ENCODE data around the gene TP73.

TP73 gene

DNA sequence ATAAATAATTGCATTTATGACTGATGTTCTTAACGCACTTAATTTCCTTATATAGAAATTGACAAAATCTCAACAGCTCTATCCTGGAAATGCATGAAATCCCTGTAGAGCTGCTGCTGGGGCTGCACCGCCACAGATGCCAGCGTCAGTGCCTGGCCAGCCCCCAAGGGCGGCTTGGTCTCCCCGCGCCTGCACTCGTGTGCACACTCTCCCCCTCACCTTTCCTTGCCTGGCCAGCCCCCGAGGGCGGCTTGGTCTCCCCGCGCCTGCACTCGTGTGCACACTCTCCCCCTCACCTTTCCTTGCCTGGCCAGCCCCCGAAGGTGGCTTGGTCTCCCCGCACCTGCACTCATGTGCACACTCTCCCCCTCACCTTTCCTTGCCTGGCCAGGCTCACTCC is 16.2 kb upstream of the TP73 start:
- FAIRE-seq, result no peak

DNA sequence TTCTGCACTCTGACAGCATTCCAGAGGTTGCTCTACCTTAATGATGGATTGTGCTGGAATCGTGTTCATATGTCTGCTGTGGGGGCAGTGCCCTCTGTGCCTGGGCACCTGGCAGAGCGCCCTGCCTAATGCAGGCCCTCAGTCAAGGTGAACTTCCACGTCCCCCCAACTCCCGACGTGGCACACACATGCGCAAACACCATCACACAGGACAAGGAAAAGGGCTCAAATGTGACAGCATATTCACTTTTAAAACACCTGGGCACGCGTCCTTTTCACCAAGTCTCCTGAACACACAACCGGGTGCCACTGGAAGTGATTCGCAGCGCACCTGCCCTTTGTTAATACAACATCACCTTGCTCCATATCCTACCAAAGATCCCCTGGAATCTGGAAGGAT is 15.8 kb upstream of the TP73 start:
- FAIRE-seq, result no peak

DNA sequence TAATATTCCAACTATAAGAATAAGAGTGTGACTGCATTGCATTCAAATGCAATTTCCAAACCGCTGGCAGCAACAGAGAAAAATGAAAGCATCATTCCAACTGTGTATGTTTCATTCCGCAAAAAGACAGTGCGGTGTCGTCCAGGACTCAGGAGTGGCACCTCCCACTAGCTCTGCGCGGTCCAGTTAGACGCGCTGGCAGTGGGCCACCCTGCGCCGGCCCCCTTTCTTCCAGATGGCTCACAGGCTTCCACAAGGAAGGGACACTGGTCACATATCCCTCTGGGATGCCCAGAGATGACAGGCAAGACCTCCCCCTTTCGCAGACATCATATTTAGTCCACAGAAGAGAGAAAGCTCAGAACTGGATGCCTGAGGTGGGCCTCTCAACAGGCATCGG is 14.3 kb upstream of the TP73 start:
- no peak for FAIRE-seq

DNA sequence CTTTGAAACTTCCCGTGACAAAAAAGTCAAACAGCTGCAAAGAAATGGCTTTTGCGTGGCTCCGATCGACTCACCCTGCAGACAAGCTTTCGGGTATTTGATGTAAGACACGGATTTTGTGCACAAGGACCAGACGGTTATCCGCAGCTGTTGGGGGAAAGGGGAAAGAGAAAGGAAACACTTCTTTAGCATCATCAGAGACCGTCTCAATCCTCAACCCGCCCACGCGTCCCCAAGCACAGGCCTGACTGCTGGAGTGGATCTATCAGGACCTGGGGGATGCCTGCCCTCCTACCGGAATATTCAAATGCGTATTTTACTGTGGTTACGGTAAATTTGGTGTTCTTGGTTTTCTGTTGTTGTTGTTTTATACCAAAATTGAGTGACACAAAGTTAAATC is 13.6 kb upstream of the TP73 start:
- FAIRE-seq, result no peak

DNA sequence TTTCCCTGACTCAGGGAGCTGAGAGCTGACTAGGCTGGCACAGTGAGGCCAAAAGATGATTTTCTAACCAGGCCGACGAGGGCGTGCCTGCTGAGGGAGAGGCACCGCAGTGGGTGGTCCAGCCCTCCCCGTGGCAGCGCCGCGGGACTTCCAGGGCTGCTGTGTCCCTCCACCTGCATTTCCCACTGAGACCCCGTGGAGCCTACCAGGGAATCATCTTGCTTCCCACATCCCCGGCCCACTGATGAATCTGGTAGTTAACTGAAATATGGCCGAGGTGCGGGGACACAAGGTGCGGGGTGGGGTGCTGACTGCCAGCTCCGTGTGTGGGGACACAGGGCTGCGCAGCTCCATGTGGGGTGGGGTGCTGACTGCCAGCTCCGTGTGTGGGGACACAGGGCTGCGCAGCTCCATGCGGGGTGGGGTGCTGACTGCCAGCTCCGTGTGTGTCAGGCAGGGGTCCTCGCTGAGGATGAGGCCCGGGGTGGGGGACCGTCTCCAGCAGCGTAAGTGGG is 12.9 kb upstream of the TP73 start:
- FAIRE-seq, result no peak

DNA sequence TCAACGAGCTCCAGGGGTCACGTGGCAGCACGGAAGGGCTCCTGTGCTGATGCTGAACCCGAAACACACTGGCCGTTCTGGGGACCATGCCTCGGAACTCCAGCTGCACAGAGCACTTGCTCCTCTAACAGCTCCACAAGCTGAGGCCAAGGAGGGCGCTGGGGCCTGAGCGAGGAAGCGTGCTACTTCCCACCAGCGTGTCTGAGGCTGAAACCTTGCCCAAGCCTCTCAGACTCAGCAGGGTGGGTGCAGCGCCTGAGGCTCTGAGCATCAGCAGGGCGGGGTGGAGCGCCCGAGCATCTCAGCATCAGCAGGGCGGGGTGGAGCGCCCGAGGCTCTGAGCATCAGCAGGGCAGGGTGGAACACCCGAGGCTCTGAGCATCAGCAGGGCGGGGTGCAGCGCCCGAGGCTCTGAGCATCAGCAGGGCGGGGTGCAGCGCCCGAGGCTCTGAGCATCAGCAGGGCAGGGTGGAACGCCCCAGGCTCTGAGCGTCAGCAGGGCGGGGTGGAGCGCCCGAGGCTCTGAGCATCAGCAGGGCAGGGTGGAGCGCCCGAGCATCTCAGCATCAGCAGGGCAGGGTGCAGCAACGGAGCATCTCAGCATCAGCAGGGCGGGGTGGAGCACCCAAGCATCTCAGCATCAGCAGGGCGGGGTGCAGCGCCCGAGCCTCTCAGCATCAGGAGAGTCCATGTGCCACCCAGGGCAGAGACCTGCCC is 12.0 kb upstream of the TP73 start:
- no peak for FAIRE-seq

DNA sequence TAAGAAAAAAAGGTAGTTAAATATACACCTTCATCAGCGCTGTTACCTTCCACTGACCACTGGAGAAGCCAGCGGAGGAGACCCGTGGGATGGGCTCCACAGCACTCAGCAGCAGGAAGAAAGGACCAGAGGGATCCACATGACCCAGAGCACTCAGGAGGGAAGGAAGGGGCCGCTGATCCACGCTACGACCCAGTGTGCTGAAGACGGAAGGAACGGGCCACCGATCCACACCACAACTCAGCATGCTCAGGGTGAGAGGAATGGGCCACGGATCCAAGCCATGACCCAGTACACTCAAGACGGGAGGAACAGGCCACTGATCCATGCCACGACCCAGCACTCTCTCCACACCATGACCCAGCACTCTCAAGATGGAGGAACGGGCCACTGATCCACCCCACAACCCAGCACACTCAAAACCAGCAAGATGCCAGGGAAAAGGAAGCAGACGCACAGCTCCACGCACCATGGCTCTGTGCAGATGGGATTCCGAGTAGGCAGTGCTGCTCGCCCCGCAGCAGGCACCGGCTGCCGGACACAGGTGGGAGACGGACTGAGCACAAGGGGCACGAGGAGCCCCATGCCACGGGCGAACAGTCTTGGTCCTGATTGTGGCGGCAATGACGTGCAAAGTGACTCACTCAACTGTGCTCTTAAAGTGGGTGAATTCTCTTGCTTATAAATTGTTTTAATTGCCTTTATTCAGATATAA is 11.1 kb upstream of the TP73 start:
- no peak for FAIRE-seq

DNA sequence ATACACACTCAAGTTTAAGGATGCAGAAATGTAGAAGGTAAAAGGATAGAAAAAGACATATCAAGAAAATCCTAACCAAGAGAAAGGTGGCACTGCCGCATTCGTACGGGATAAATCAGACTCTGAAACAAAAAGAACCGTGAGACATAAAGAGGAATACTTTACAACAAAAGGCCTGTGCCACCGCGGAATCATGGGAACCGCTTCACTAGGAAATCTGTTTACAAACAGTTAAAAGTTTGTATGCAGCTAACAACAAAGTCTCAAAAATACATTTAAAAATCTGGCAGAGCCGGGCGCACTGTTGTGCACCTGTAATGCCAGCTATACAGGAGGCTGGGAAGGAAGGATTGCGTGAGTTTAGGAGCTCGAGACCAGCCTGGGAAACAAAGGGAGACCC is 10.5 kb upstream of the TP73 start:
- no peak for FAIRE-seq

DNA sequence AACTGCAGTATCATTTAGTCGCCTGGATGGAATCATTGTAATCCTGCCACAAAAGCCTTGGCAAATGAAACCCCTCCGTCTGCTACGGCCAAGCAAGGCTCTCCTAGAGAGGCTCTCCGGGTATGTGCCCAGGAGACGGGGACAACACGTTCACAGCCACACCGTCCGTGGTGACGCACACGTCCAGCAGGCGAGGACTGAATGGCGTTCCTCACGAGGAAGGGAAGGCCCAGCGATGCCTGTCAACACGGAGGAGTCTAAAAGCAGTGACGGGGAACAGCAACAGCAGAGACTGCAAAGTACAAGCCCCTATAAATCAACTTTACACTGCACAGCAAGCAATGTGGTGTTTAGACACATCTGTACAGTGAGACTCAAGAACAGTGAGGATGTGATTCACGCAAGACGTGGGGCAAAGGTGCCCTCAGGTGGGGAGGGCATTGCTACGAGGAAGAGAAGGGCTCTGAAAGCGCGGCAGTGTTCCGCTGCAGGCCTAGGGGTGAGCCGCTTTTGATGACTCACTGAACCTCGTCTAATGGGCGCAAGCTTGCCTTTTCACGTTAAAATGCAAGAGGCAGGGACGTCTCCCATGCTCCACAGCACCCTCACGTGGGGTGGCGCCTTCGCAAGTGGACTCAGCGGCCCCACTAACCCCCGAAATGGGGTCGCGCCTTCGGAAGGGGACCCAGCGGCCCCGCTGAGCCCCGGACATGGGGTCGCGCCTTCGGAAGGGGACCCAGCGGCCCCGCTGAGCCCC is 9.2 kb upstream of the TP73 start:
- FAIRE-seq, result no peak

DNA sequence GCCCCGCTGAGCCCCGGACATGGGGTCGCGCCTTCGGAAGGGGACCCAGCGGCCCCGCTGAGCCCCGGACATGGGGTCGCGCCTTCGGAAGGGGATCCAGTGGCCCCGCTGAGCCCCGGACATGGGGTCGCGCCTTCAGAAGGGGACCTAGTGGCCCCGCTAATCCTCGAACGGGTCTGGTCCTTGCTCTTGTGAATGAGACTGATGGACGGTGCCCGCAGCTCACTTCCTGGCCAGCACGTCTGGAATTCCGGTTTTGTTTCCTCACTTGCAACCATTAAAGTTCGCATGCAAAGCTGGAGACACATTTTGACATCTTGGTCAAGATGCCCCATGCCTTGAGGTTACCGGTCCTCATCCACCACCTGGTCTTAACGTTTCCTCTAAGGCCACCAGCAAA is 8.0 kb upstream of the TP73 start:
- FAIRE-seq, result no peak

DNA sequence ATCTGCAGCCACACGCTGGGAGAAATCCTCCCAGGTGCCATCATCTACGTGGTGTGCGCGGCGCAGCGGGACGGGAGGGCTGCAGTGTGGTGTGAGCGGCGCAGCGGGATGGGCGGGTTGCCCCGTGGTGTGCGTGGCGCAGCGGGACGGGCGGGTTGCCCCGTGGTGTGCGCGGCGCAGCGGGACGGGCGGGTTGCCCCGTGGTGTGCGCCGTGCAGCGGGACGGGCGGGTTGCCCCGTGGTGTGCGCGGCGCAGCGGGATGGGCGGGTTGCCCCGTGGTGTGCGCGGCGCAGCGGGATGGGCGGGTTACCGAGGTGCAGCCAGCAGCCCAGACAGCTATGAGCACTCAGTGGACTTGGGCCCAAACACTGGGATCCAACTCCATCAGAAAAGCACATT is 7.1 kb upstream of the TP73 start:
- no peak for FAIRE-seq

DNA sequence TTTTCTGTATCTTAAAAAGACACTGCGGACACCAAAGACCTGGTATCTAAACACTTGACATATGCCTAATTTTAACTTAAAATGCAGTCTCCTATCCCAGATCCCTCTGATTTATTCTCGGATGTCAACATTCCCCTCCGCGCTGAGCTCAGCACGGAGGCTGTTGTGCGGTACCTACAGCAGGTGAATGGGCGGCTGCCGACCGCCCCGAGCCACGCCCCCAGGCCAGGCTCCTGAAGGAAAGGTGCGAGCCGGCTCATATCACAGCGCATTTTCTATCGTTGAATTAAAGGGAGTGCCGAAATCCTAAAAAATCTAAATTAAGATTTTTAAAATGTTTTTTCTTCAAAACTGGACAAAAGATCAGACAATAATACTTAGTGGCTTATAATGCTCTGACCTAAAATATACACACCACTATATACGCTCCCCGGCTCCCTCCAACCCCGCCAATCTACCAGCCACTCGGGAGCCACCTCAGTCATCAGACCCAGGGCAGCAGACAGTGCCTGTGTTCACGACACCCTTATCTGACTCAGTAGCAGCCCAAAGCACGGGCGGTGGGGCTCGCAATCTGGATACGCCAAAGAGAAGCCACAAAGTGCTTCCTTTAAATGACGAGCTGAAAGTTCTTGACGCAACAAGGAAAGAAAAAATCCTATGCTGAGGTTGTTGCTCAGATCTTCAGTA is 6.5 kb upstream of the TP73 start:
- no peak for FAIRE-seq

DNA sequence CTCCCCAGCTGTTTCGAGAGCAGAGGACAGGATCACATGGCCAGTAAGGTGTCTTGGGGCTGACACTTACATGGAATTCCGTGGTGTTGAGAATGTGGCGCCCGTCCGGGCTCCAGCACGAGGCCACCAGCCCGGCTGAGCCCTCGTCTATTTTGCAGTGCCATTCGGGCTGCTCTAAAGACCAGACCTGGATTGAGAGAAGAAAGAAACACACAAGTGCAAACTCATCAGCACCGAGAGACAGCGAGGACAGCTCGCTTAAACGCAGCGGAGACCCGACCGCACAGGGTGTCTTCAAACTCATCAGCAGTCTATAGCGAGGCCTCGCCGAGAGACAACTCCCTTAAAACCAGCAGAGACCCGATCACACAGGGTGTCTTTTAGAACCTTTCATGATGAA is 5.7 kb upstream of the TP73 start:
- FAIRE-seq, result no peak

DNA sequence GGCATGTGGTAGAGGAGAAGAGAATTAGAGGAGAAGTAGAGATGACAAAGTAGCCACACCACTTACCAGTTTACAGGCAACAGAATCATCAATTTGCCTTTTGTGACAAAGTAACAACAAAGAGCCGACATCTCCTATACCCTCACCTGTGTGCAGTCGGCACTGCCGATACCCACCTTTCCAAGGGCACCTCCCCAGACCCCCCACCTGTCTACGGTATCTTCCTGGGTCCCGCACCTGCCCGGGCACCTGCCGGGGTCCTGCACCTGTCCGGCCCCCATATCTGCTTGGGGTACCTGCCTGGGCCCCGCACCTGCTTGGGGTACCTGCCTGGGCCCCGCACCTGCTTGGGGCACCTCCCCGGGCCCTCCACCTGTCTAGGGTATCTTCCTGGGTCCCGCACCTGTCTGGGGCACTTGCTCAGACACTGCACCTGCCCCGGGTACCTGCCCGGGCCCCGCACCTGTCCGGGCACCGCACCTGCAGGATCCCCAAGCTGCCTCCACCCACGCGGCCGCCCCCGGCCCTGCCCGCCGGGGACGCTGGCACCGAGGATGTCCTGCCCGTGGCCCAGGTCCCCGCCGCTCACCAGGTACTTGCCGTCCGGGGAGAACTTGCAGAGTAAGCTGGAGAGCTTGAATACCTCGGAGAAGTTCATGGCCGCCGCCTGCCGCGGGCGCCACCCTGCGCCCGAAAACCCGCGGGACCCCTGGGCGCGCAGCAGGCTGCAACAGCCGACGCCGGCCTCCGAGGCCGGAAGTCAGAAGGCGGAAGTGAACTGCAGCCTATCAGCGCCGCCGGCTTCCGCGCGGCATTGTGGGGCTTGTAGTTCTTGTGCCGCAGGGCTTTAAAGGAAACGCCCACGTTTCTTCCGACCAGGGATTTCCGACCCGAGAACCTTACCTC is 2.7 kb upstream of the TP73 start, which contains the start of gene WRAP73:
TSS of gene WRAP73 (minus strand) at position 762 of the 906 bp plus-strand sequence. CDS start at position 658, 104 bp downstream.
- no peak for FAIRE-seq

DNA sequence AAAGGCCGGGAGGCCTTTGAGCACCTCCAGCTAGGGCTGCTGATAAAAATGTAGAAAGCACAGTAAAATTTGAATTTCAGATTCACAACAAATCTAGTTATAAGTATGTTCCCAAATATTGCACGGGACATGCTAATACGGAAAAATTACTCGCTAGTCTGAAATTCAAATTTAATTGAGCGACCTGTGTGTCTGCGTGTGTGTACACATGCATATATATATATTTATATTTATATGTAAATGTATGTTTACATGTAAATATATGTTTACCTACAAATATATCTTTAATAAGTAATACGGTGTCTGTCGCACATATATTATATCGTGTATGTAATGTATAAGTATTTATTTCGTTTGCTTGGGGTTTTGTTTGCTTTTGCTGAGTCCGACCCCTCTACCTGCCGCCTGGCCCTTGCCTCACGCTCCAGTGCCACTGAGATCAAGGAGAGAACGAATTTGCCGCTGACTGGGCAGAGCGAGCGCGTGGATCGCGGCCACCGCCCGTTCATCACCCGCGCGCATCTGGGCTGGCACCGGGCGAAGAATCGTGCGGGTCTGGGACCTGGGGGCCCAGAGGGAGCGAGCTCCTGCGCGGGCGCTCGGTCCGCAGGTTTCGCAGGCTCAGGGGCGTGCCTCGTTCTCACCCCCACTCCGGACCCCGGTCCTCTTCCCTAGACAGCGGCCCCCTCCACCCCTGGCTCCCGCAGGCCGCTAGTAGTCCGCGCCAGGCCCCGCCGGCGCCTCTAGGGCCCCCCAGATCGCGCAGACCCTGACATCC is 1.9 kb upstream of the TP73 start:
- FAIRE-seq, result peak; percentile 45

DNA sequence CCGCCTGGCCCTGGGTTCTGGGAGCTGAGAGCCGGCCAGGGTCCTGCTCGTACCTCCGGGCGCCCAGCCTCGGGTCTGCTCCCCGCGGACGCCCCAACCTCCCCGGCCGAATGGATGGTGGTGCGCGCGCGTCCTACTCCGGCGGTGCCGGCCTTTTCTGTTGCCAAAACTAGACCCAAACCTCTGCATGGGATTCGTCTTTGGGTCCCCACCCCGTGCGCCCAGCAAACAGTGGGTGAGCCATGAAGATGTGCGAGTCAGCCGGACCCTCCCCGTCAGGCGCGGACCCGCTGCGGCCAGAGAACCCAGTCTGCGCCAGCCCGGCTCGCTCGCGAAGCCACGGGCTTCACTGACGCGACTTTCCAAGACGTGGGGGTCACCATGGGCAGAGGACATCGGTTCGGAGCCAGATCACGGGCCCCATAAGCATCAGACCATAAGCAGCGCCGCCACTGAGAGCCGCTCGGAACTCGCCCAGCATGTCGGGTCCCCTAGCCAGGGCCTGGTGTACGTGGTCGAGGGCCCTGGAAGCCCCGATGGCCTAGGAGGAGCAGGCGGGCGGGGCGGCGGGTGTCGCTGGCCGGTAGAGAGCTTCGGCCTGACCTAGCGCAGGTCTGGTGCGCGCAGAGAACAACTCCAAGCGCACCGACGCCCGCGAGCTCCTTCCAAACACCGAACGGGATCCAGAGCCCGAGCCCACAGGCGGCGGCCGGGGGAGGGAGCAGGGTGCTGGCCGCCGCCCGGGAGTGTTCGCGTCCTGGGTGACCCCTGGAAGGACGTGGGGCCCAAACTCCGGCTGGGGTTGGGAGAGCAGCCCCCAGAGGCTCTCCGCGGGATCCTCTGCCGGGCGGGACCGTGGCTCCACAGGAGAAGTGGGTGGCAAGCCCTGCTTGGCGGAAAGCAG is 1.0 kb upstream of the TP73 start:
- FAIRE-seq, result no peak

DNA sequence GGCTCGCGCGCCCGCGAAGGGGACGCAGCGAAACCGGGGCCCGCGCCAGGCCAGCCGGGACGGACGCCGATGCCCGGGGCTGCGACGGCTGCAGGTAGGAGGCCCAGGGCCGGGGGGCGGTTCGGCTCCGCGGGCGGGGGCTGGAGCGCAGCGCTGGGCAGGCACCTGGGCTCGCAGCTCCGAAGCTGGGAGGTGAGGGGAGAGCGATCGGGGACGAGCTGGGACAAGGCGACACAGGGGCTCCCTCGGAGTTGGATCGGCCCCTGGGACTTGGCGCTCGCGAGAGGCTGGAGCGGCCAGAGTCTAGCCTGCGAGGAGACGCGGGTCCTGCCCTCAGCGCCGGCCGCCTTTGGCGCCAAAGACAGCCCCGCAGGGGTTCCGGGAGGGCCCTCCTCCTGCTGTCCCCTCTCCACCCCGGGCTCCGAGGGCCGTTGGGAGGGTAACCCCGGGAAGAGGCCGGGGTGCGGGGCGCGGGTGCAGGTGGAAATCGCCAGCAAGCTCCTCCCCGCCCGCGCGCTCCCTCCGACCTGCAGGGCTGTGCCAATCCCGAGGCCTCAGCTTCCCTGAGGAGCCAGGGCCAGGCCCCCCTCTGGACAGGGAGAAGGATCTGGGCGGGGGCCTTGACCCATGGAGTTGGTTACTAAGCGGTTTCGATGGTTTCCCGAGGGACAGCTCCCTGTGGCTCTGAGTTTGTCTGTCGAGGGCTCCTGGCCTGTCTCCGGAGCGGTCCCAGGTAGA is 401 bp downstream of the TP73 start:
- no peak for FAIRE-seq

DNA sequence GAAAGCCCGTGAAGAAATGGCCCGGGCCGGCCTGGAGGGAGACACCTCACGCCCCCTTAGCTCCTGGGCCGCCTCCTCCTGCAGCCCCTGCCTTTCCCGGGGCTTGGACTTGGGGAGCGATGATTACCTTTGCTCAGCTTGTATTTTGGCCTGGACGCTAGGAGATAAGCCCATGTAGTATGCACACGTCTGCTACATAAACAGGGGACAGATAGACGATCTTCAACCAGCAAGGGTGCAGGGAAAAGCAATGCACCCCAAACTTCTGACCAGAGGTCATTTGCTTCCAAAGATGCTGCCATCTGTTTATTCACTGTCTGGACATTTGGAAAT is 936 bp downstream of the TP73 start:
- FAIRE-seq, result no peak

DNA sequence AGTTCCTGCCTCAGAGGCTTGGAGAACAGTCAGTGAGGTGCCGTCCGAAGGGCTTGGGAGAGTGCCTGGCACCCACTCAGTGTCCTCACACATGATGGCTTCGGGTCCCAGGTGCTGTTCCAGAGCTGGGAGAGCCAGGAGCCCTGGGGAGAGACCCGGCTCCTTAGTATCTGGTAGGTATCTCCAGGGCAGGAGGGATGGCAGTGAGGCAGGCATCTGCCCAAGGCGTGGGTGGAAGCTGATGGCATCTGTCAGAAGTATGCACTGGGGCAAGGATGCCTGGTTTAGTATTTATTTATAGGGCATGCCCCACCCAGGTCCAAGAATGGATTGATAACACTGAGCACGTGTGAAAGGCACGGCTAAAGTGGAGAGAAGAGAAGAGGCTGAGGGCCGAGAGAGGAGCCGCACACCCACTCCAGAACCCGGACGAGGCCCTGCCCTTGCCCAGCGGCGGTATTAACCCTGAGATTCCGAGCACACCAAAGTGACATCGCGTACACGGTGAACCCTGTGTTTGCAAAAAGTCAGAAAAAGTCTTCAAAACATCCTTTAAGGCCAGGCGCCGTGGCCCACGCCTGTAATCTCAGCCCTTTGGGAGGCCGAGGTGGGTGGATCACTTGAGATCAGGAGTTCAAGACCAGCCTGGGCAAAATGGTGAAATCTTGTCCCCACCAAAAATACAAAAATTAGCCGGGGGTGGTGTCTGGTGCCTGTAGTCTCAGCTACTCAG is 2.4 kb downstream of the TP73 start:
- FAIRE-seq, result no peak
